Mucosa of stomach (tissue), 1 donor: Measurements from ENCODE around the gene SPATA2.
"Not testable (repeated sequence)": the region's sequence is repeated elsewhere in the genome, so short reads cannot be mapped to it uniquely, and the experiment has no call there.

Source experiments
- H3K27me3 ChIP-seq: one replicate; pipeline ENCODE4 v1.7.0; 2013; ENCODE audit warnings: mild to moderate bottlenecking, low read length; ENCODE audit not compliant: control insufficient read depth, insufficient read depth
- H3K36me3 ChIP-seq: one replicate; pipeline ENCODE4 v1.7.0; 2013; ENCODE audit warnings: low read length; ENCODE audit not compliant: control insufficient read depth, insufficient read depth
- H3K4me1 ChIP-seq: one replicate; pipeline ENCODE4 v1.7.0; 2013; ENCODE audit warnings: mild to moderate bottlenecking, low read length; ENCODE audit not compliant: control insufficient read depth, insufficient read depth
- H3K4me3 ChIP-seq: one replicate; pipeline ENCODE4 v1.7.0; 2013; ENCODE audit warnings: low read length
- H3K9ac ChIP-seq: one replicate; pipeline ENCODE4 v1.7.0; 2013; ENCODE audit warnings: mild to moderate bottlenecking, low read length, moderate library complexity
- H3K9me3 ChIP-seq: one replicate; pipeline ENCODE4 v1.7.0; 2013; ENCODE audit warnings: mild to moderate bottlenecking, low read length, moderate library complexity; ENCODE audit not compliant: control insufficient read depth
- donor health status: Pancreatic carcinoma.

SPATA2 gene

DNA sequence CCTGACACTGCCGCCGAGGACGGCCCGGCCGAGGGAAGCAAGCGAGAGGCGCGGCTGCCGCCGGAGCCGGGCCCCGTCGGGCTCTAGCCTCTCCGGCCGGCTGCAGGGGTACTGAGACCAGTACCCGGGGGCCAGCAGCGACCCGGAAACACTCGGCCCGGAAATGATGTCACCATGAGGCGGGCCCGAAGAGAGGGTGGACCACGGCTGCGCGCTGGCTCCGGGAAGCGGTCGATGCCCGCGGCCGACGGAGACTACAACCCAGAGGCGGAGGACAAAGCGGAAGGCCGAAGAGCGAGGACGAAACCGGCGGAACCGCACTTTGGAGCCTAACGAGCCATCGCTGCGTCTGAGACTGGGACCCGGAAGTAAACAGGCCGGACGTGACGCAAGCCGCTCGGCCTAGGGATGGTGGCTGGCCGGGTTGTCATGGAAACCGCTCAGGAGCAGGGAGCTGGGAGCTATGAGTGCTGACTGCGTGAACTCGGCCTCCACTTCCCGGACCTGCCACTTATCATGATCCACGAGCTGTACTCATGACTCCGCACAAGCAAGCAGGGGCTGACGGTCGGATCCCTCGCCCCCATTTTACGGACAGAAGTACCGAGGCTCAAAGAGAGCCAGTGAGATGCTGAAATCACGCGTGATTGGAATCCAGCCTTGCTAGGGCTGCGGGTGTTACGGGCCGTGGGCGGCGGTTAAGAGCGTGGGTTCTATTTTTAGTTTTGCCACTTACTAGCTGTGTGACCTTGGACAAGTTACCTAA is at the start of gene SPATA2:
TSS of gene SPATA2 (minus strand) at position 150 of the 766 bp plus-strand sequence. CDS start 7,039 bp downstream, outside the sequence.
- peaks cover 30% of the 10 kb centered on the region for H3K4me1 ChIP-seq
- H3K4me3 ChIP-seq = peak within 1 kb of the TSS; percentile 97
- no peaks in the 10 kb centered on the region for H3K36me3 ChIP-seq
- H3K27me3 ChIP-seq = no peaks in the 10 kb centered on the region
- peak within 1 kb of the TSS; percentile 97 for H3K9ac ChIP-seq
- no peaks in the 10 kb centered on the region for H3K9me3 ChIP-seq

DNA sequence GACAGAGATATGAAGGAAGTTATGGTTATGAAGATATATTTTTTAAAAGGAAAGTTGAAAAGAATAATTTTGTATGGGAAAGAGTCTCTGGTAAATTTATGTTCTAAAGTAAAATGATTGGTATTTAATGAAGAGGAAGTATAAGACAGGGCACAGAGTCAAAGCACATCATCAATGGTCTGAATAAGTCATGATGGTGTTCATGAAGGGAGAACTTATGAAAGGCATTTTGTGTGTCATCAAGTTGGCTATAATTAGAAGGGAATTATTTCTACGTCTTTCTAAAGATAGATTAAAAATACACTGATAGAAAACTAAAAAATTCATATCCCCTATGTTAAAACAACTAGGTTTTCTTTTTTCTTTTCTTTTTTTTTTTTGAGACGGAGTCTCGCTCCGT is 46.1 kb upstream of the SPATA2 start:
- no peaks in the 10 kb centered on the region for H3K9me3 ChIP-seq

GRCh38 chr20:49957089-49957938 is 42.0 kb upstream of the SPATA2 start:
- H3K36me3 ChIP-seq, H3K4me3 ChIP-seq, H3K9me3 ChIP-seq, H3K9ac ChIP-seq, H3K27me3 ChIP-seq, H3K4me1 ChIP-seq: not testable (repeated sequence)

More for the DNA sequence above, 46.1 kb upstream of the SPATA2 start:
- no peaks in the 10 kb centered on the region for H3K4me1 ChIP-seq
- no peak overlapping the region for H3K4me3 ChIP-seq
- H3K9ac ChIP-seq = no peak overlapping the region
- no peaks in the 10 kb centered on the region for H3K36me3 ChIP-seq
- no peaks in the 10 kb centered on the region for H3K27me3 ChIP-seq

DNA sequence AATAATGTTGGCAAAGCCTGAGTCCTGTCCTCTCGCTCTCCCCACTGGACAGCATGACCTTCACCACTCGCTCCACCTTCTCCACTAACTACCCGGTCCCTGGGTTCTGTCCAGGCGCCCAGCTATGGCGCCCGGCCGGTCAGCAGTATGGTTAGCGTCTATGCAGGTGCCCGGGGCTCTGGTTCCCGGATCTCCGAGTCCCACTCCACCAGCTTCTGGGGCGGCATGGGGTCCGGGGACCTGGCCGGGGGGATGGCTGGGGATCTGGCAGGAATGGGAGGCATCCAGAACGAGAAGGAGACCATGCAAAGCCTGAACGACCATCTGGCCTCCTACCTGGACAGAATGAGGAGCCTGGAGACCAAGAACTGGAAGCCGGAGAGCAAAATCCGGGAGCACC is 41.4 kb upstream of the SPATA2 start:
- Histone ChIP-seq H3K9ac (no peak overlapping the region), H3K4me1 (no peaks in the 10 kb centered on the region), H3K4me3 (no peak overlapping the region), H3K36me3 (no peaks in the 10 kb centered on the region), H3K9me3 (no peaks in the 10 kb centered on the region), H3K27me3 (no peaks in the 10 kb centered on the region)

- not testable (repeated sequence) for H3K9me3 ChIP-seq, H3K4me3 ChIP-seq, H3K36me3 ChIP-seq, H3K4me1 ChIP-seq, H3K27me3 ChIP-seq, H3K9ac ChIP-seq
These were observed 40.6 kb upstream of the SPATA2 start for GRCh38 chr20:49955830-49956396.

DNA sequence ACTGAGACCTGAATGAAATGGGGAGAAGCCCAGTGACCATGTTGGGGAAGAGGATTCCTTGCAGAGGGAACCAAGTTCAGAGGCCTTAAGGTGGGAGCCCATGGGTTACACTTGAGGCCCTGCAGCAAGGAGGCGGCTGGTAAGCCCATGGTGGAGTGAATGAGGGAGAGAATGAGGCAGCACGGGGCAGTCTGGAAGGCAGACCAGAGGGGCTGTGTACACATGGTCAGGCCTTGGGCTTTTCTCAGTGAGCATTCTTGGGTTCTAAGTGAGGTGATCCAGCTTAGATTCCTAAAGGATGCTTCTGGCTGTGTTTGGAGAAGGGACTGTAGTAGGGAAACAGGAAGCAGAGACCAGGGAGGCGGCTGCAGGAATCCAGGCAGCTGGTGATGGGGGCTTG is 39.8 kb upstream of the SPATA2 start:
- no peak overlapping the region for H3K9ac ChIP-seq
- H3K27me3 ChIP-seq = no peaks in the 10 kb centered on the region
- no peak overlapping the region for H3K4me3 ChIP-seq
- no peaks in the 10 kb centered on the region for H3K9me3 ChIP-seq
- H3K36me3 ChIP-seq = no peaks in the 10 kb centered on the region
- no peaks in the 10 kb centered on the region for H3K4me1 ChIP-seq

- Histone ChIP-seq H3K9ac (no peak overlapping the region), H3K4me1 (no peaks in the 10 kb centered on the region), H3K9me3 (no peaks in the 10 kb centered on the region), H3K4me3 (no peak overlapping the region), H3K27me3 (no peaks in the 10 kb centered on the region), H3K36me3 (peaks cover 8% of the 10 kb centered on the region)
These were observed 35.8 kb upstream of the SPATA2 start for GRCh38 chr20:49951151-49951550.

DNA sequence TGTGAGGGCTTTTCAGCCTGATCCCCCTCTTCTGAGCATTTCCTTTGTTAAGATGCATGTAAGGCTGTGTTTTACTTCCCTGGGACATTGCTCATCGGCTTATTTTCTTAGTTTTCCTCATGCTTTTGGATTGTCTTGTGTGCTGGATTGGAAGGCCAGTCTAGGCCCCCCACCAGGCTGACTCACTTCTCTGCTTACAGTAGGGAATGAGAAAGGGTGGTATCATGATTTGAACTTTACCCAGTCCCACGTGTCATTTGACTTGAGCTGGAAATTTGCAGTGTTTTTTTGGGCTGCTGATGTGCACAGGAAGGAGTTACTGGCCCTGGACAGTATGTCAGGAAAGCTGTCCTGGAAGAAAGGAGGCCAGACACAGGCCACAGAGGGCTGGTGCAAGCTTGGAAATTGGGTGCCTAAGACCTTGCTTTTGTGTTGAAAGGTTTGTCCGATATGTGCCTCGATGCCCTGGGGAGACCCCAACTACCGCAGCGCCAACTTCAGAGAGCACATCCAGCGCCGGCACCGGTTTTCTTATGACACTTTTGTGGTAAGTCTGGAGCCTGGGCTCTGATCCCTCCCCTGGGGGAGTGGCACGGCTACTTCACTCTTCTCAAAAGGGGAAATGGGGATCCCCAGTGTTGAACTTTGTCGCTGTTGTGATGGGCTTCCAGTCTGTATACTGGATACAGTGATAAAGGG is 33.6 kb upstream of the SPATA2 start:
- Histone ChIP-seq H3K36me3 (peaks cover 8% of the 10 kb centered on the region), H3K9me3 (no peaks in the 10 kb centered on the region), H3K4me3 (no peak overlapping the region), H3K9ac (no peak overlapping the region), H3K27me3 (no peaks in the 10 kb centered on the region), H3K4me1 (no peaks in the 10 kb centered on the region)

DNA sequence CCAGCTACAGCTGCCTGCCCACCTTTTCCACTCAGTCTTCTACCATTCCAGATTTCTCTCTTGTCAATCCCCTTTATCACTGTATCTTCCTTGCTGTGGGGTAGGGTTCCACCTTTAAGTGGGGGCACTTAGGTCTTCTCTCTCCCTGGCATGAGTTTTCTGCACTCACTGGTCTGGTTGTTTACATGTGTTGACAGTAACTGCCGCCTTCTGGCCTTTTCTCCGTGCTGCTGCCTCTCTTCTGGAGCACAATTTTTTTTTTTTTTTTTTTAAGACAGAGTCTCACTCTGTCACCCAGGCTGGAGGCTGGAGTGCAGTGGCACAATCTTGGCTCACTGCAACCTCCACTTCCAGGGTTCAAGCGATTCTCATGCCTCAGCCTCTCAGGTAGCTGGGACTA is 32.8 kb upstream of the SPATA2 start:
- Histone ChIP-seq H3K9me3 (no peaks in the 10 kb centered on the region), H3K4me3 (no peak overlapping the region), H3K9ac (no peak overlapping the region), H3K4me1 (no peaks in the 10 kb centered on the region), H3K36me3 (peaks cover 8% of the 10 kb centered on the region), H3K27me3 (no peaks in the 10 kb centered on the region)

GRCh38 chr20:49945701-49946477 is 30.6 kb upstream of the SPATA2 start:
- H3K4me3 ChIP-seq = no peak overlapping the region
- no peaks in the 10 kb centered on the region for H3K4me1 ChIP-seq
- no peaks in the 10 kb centered on the region for H3K27me3 ChIP-seq
- peaks cover 8% of the 10 kb centered on the region for H3K36me3 ChIP-seq
- H3K9me3 ChIP-seq = no peaks in the 10 kb centered on the region
- no peak overlapping the region for H3K9ac ChIP-seq

- Histone ChIP-seq H3K4me3 (no peak overlapping the region), H3K9ac (no peak overlapping the region), H3K36me3 (peaks cover 8% of the 10 kb centered on the region), H3K9me3 (no peaks in the 10 kb centered on the region), H3K4me1 (no peaks in the 10 kb centered on the region), H3K27me3 (no peaks in the 10 kb centered on the region)
These were observed 30.0 kb upstream of the SPATA2 start for GRCh38 chr20:49945306-49945700.
